Neutrophil (primary cell): ENCODE data around the gene AAK1.

Source experiments
- H3K27ac ChIP-seq: fragments of 200-600 bp; sonication (generic); 2 replicates; pipeline ENCODE4 v1.5.1; 2016; ENCODE audit warnings: mild to moderate bottlenecking, moderate library complexity
- H3K27me3 ChIP-seq: fragments of 200-600 bp; sonication (generic); 2 replicates; pipeline ENCODE4 v1.6.0; 2016; ENCODE audit warnings: mild to moderate bottlenecking
- H3K36me3 ChIP-seq: fragments of 200-600 bp; sonication (generic); 2 replicates; pipeline ENCODE4 v1.5.1; 2017
- H3K4me1 ChIP-seq, 2 experiments: fragments of 200-600 bp in 1 of 2; sonication (generic) in 1 of 2; 1 replicate in 1 of 2; 2 replicates in 1 of 2; pipeline versions ENCODE4 v1.5.1 to v1.6.1; 2013 to 2016; ENCODE audit warnings: low read depth in 1 of 2, low read length in 1 of 2, mild to moderate bottlenecking in 1 of 2, moderate library complexity in 1 of 2; ENCODE audit not compliant: control insufficient read depth in 1 of 2, insufficient read depth in 1 of 2
- H3K4me3 ChIP-seq, 2 experiments: fragments of 200-600 bp in 1 of 2; sonication (generic) in 1 of 2; 1 replicate in 1 of 2; 2 replicates in 1 of 2; pipeline ENCODE4 v1.5.1; 2013 to 2016; ENCODE audit warnings: low read depth in 1 of 2, low read length in 1 of 2, mild to moderate bottlenecking in 1 of 2, moderate library complexity in 1 of 2
- H3K9me3 ChIP-seq: fragments of 200-600 bp; sonication (generic); 2 replicates; pipeline ENCODE4 v1.5.1; 2016
- TF ChIP-seq, protein P1 (sequence below): fragments of 200-600 bp; sonication (generic); IDR thresholded peaks from 2 replicates; pipeline ENCODE4 v1.5.1; 2016; ENCODE audit warnings: antibody characterized with exemption

AAK1 gene

DNA sequence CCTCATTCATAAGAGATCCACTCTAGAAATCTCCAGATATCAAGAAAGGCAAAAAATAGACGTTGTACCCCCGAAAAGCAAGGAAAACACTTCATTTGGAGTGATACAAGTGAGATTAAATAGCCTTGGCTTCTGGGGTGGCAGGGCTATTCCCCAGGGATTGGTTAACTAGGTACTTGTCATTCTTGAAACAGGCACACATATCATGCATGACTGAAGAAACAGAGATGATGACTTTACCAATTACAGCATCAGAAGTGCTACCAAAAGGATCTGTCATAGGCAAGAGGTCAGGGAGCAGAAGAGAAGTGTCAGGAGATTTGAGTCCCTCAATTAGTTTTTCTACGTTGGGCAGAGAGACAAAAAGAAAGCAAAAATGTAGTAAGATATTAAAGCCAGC is 161.1 kb downstream of the AAK1 start:
- TF ChIP-seq, protein P1, sequence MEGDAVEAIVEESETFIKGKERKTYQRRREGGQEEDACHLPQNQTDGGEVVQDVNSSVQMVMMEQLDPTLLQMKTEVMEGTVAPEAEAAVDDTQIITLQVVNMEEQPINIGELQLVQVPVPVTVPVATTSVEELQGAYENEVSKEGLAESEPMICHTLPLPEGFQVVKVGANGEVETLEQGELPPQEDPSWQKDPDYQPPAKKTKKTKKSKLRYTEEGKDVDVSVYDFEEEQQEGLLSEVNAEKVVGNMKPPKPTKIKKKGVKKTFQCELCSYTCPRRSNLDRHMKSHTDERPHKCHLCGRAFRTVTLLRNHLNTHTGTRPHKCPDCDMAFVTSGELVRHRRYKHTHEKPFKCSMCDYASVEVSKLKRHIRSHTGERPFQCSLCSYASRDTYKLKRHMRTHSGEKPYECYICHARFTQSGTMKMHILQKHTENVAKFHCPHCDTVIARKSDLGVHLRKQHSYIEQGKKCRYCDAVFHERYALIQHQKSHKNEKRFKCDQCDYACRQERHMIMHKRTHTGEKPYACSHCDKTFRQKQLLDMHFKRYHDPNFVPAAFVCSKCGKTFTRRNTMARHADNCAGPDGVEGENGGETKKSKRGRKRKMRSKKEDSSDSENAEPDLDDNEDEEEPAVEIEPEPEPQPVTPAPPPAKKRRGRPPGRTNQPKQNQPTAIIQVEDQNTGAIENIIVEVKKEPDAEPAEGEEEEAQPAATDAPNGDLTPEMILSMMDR: no peak
- no peaks in the 10 kb centered on the region for H3K9me3 ChIP-seq
- H3K27me3 ChIP-seq: no peaks in the 10 kb centered on the region
- H3K36me3 ChIP-seq: peaks cover 23% of the 10 kb centered on the region
- H3K4me1 ChIP-seq: no peaks in the 10 kb centered on the region
- no peak overlapping the region for H3K27ac ChIP-seq
- H3K4me3 ChIP-seq: no peak overlapping the region

DNA sequence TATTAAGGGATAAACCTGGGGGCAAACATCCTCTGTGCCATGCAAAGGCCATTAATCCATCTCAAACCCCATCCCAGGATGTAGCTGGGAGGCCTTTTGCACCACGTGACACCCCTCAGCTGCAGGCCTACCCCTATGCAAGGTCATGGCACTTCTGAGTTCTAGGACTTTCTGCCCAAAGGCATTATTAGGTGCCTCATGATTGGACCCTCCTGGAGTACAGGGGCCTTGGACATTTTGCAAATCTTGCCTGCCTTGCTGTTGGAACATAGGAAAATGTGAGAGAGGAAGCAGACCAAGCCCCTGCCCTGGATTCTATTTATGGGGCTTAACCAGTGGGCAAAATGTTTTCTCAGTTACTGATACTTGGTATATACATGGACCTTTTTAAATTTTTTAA is 162.1 kb downstream of the AAK1 start:
- no peak overlapping the region for H3K27ac ChIP-seq
- H3K4me3 ChIP-seq: no peak overlapping the region
- H3K9me3 ChIP-seq: no peaks in the 10 kb centered on the region
- no peaks in the 10 kb centered on the region for H3K4me1 ChIP-seq
- peaks cover 19% of the 10 kb centered on the region for H3K36me3 ChIP-seq
- no peaks in the 10 kb centered on the region for H3K27me3 ChIP-seq
- TF ChIP-seq, protein P1: no peak

DNA sequence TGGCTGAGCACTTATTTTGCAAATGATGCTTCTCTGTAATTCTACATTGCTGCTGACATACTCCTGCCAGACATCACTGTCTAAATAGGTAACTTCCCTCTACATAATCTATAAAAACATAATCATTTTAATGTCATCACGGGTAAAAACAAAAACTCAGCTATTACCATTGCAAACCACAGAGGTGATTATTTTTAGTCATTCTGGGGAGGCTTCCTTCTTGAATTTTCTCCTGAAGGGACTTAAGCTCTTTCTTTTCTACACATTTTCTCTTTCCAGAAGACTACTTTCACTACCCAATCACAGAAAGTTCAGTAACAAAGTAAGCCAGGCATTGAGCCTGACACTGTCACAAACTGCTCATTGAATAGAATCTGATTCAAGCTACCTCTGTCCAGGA is 165.9 kb downstream of the AAK1 start:
- Histone ChIP-seq H3K27ac (no peak overlapping the region), H3K9me3 (no peaks in the 10 kb centered on the region), H3K4me3 (no peak overlapping the region), H3K4me1 (no peaks in the 10 kb centered on the region), H3K27me3 (no peaks in the 10 kb centered on the region), H3K36me3 (peaks cover 40% of the 10 kb centered on the region)
- TF ChIP-seq, protein P1: no peak

DNA sequence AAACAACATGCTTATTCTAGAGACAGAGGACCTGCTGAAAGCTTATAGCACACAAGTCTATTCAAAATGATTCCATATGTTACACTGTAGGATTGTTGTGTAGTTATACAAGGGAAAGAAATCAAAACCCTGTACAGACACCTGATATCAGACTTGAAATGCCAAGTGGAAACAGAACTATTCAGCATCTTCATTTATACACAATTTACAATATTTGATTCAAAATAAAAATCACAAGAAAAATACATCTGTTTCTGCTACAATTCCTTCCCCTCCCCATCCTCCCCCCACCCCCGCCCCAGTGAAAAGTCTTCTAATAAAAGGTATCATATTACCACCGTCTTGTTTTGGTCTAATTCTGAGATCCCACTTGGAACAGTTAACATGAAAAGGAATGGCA is 168.9 kb downstream of the AAK1 start:
- TF ChIP-seq, protein P1: no peak
- no peak overlapping the region for H3K27ac ChIP-seq
- H3K36me3 ChIP-seq: peaks cover 39% of the 10 kb centered on the region
- H3K4me3 ChIP-seq: no peak overlapping the region
- H3K27me3 ChIP-seq: no peaks in the 10 kb centered on the region
- H3K9me3 ChIP-seq: no peaks in the 10 kb centered on the region
- H3K4me1 ChIP-seq: no peaks in the 10 kb centered on the region

DNA sequence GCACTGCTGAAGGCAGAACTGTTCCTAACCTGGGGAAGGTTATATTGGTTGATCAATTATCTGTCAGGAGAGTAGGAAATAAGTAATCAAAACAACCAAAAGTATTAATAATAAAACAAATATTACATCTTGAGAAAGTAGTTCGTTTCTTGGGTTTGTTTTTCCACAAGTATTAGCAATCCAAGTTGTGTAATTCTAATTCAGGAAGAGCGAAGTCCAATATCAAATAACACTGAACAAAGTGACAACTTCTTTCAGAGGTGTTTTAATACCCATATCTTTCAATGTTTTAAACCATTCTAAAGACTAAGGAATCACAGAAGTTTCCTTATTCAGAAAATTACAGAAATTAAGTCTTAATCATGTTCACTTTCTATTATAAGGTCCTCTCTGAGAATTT is 171.7 kb downstream of the AAK1 start:
- H3K27me3 ChIP-seq: no peaks in the 10 kb centered on the region
- no peak overlapping the region for H3K27ac ChIP-seq
- TF ChIP-seq, protein P1: no peak
- peaks cover 31% of the 10 kb centered on the region for H3K36me3 ChIP-seq
- no peak overlapping the region for H3K4me3 ChIP-seq
- H3K9me3 ChIP-seq: no peaks in the 10 kb centered on the region
- no peaks in the 10 kb centered on the region for H3K4me1 ChIP-seq

DNA sequence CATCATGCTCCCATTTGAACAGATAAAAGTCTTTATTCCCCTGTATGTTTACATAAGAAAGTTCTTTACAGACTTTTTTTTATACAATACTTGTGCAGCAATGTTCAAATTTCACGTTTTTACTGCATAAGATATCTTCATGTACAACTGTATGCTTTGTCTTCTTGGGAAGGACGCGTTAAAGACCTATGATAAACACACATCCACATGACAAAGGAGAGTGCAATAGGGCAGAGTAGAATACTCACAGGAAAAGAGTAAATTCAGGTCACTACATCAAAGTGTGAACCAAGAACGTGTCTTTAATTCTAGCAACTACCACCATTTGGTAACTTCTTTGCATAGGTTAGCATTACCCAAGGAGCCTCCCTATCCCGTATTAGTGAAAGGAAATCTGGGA is 172.6 kb downstream of the AAK1 start:
- Histone ChIP-seq H3K4me3 (no peak overlapping the region), H3K36me3 (peaks cover 30% of the 10 kb centered on the region), H3K27ac (no peak overlapping the region), H3K4me1 (no peaks in the 10 kb centered on the region), H3K9me3 (no peaks in the 10 kb centered on the region), H3K27me3 (no peaks in the 10 kb centered on the region)
- TF ChIP-seq, protein P1: no peak
